ENCODE measurements around the gene LRRC3C.

Gene LRRC3C

GRCh38 chr17:39981207-39981741 is 53.7 kb downstream of the LRRC3C start (continued):
- no peak for TF ChIP-seq TSHZ2 (CRISPR knock-in tag; IDR thresholded peaks at IDR 0.05)
- no peak for TF ChIP-seq OSR1 (CRISPR knock-in tag; IDR thresholded peaks at IDR 0.05)

GRCh38 chr17:39981766-39982375 is 54.3 kb downstream of the LRRC3C start:
- TF ChIP-seq TCF4 (CRISPR knock-in tag; IDR thresholded peaks at IDR 0.05; ENCODE audit: borderline replicate concordance) (no peak), RARB (CRISPR knock-in tag; IDR thresholded peaks at IDR 0.05) (no peak), ZNF565 (CRISPR knock-in tag; conservative IDR thresholded peaks at IDR 0.05; ENCODE audit: low read depth) (no peak), TOX (CRISPR knock-in tag; IDR thresholded peaks at IDR 0.05; ENCODE audit: borderline replicate concordance) (no peak), CSDC2 (CRISPR knock-in tag; IDR thresholded peaks at IDR 0.05) (no peak), ISL1 (CRISPR knock-in tag; IDR thresholded peaks at IDR 0.05) (no peak), TSHZ2 (CRISPR knock-in tag; IDR thresholded peaks at IDR 0.05) (no peak), ZNF70 (CRISPR knock-in tag; IDR thresholded peaks at IDR 0.05) (no peak), GLIS3 (CRISPR knock-in tag; IDR thresholded peaks at IDR 0.05) (no peak), ARNTL (CRISPR knock-in tag; IDR thresholded peaks at IDR 0.05; ENCODE audit: borderline replicate concordance, low read depth) (no peak), PPARA (CRISPR knock-in tag; IDR thresholded peaks at IDR 0.05; ENCODE audit: borderline replicate concordance) (no peak), ESRRG (CRISPR knock-in tag; IDR thresholded peaks at IDR 0.05) (no peak), ZNF8 (CRISPR knock-in tag; IDR thresholded peaks at IDR 0.05) (no peak), OSR1 (CRISPR knock-in tag; IDR thresholded peaks at IDR 0.05) (no peak), ZFP3 (CRISPR knock-in tag; IDR thresholded peaks at IDR 0.05) (no peak), SNAI2 (CRISPR knock-in tag; IDR thresholded peaks at IDR 0.05) (no peak), CSRNP3 (CRISPR knock-in tag; IDR thresholded peaks at IDR 0.05) (no peak), PATZ1 (CRISPR knock-in tag; IDR thresholded peaks at IDR 0.05; ENCODE audit: borderline replicate concordance) (no peak)
- TF ChIP-seq, protein P1, sequence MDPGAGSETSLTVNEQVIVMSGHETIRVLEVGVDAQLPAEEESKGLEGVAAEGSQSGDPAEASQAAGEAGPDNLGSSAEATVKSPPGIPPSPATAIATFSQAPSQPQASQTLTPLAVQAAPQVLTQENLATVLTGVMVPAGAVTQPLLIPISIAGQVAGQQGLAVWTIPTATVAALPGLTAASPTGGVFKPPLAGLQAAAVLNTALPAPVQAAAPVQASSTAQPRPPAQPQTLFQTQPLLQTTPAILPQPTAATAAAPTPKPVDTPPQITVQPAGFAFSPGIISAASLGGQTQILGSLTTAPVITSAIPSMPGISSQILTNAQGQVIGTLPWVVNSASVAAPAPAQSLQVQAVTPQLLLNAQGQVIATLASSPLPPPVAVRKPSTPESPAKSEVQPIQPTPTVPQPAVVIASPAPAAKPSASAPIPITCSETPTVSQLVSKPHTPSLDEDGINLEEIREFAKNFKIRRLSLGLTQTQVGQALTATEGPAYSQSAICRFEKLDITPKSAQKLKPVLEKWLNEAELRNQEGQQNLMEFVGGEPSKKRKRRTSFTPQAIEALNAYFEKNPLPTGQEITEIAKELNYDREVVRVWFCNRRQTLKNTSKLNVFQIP (CRISPR knock-in tag; IDR thresholded peaks at IDR 0.05; ENCODE audit: borderline replicate concordance, low read depth): no peak
- TF ChIP-seq, protein P2, sequence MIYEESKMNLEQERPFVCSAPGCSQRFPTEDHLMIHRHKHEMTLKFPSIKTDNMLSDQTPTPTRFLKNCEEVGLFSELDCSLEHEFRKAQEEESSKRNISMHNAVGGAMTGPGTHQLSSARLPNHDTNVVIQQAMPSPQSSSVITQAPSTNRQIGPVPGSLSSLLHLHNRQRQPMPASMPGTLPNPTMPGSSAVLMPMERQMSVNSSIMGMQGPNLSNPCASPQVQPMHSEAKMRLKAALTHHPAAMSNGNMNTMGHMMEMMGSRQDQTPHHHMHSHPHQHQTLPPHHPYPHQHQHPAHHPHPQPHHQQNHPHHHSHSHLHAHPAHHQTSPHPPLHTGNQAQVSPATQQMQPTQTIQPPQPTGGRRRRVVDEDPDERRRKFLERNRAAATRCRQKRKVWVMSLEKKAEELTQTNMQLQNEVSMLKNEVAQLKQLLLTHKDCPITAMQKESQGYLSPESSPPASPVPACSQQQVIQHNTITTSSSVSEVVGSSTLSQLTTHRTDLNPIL (CRISPR knock-in tag; IDR thresholded peaks at IDR 0.05; ENCODE audit: low read depth): no peak
- no peak for ATAC-seq
